ENCODE data around the gene BSG. TPM values are rescaled to one million over a fixed set of nuclear protein-coding genes. Genes with fewer than 3 reads are reported as not detected.
"Not testable (repeated sequence)": the region's sequence is repeated elsewhere in the genome, so short reads cannot be mapped to it uniquely, and the experiment has no call there.

Gene BSG
- total RNA-seq, 1 donor from 2014 or later = 464 TPM

DNA sequence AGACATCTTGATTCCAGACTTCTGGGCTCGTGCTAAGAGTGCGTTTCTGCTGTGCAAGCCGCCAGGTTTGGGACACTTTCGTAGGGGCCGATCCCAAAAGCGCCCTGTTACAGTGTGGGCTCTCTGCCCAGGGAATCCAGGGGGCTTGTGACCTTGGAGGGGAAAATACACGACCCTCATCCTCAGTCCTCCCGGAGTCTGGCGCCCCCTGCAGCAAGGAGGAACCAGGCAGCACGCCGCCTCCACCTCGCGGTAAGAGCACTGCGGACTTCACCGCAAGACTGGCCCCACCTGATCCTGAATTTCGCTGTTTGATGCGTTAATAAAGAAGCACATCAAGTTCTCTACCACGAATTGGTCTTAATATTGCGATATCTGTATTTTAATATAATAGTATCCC lies 55.8 kb downstream of the BSG start:
- Mint-ChIP-seq H3K36me3 (ENCODE audit: insufficient read depth) (peaks cover 14% of the 10 kb centered on the region), H3K9me3 (ENCODE audit: low read depth) (no peaks in the 10 kb centered on the region), H3K4me1 (ENCODE audit: low read depth) (peaks cover 1% of the 10 kb centered on the region), H3K27me3 (no peaks in the 10 kb centered on the region), H3K27ac (no peak overlapping the region), H3K4me3 (ENCODE audit: low read depth) (no peak overlapping the region)
- no peak for DNase-seq (ENCODE audit: low spot score, unreplicated experiment)
- TF ChIP-seq, protein P1, sequence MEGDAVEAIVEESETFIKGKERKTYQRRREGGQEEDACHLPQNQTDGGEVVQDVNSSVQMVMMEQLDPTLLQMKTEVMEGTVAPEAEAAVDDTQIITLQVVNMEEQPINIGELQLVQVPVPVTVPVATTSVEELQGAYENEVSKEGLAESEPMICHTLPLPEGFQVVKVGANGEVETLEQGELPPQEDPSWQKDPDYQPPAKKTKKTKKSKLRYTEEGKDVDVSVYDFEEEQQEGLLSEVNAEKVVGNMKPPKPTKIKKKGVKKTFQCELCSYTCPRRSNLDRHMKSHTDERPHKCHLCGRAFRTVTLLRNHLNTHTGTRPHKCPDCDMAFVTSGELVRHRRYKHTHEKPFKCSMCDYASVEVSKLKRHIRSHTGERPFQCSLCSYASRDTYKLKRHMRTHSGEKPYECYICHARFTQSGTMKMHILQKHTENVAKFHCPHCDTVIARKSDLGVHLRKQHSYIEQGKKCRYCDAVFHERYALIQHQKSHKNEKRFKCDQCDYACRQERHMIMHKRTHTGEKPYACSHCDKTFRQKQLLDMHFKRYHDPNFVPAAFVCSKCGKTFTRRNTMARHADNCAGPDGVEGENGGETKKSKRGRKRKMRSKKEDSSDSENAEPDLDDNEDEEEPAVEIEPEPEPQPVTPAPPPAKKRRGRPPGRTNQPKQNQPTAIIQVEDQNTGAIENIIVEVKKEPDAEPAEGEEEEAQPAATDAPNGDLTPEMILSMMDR (IDR thresholded peaks at IDR 0.05; ENCODE audit: unreplicated experiment) = peak; percentile 24

DNA sequence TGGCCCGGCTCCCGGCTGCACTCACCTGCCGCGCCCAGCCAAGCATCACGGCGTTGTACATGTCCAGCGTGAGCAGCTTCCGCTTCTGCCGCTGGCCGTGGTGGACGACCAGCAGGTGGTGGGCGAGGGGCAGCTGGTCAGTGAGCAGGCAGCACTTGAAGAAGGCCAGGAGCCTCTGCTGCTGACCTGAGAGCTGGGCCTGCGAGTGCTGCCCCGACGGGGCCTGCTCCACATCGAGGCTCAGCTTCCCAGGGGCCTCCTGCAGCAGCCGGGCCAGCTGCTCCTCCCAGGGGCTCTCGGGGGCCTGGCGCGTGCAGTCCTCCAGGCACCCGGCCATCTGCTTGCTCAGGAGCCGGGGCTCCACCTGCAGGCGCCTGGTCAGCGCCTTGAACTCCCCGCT lies 57.1 kb downstream of the BSG start:
- H3K36me3 Mint-ChIP-seq (ENCODE audit: insufficient read depth) = peaks cover 11% of the 10 kb centered on the region
- H3K27ac Mint-ChIP-seq = not testable (repeated sequence)

DNA sequence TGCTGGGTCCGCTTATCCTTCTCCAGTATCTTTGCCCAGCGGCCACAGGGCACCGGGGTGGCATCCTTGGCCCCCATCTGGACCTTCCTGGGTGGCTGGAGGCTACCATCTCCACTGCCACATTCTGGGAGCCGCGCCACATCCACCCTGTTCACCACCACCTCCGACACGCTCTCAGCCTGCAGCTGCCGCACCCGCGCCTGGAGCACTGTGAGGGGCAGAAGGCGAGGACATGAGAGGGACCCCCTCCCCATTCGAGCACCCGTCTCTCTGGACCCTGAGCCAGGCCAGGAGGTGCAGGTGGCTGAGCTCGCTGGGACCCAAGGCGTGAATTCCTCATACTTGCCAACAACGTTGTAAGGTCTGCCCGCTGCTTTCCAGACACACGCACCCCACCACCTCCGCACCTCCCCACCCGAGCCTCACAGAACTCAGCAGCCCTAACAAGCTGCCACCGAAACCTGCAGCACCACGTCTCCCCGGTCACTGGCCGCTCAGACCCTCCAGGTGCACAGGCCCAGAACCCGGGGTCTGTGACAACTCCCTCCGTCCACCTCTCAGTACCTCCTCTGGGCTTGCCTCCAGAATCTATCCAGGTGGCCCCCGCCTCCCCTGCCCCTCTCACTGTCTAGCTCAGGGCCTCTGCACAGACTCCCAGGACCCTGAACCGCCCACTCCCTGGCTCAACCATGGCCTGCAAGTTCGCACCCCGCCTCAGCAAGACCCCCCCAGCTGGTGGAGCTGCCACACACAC lies 57.7 kb downstream of the BSG start:
- Mint-ChIP-seq H3K9me3 (ENCODE audit: low read depth) (no peaks in the 10 kb centered on the region), H3K4me1 (ENCODE audit: low read depth) (peaks cover 6% of the 10 kb centered on the region), H3K4me3 (ENCODE audit: low read depth) (no peak overlapping the region), H3K36me3 (ENCODE audit: insufficient read depth) (peaks cover 11% of the 10 kb centered on the region), H3K27me3 (no peaks in the 10 kb centered on the region), H3K27ac (no peak overlapping the region)
- TF ChIP-seq, protein P1 (IDR thresholded peaks at IDR 0.05; ENCODE audit: unreplicated experiment) = no peak
- no peak for DNase-seq (ENCODE audit: low spot score, unreplicated experiment)

More for the DNA sequence above, 57.1 kb downstream of the BSG start:
- not testable (repeated sequence) for H3K4me1 Mint-ChIP-seq (ENCODE audit: low read depth); H3K9me3 Mint-ChIP-seq (ENCODE audit: low read depth); DNase-seq (ENCODE audit: low spot score, unreplicated experiment); H3K27me3 Mint-ChIP-seq; H3K4me3 Mint-ChIP-seq (ENCODE audit: low read depth)

DNA sequence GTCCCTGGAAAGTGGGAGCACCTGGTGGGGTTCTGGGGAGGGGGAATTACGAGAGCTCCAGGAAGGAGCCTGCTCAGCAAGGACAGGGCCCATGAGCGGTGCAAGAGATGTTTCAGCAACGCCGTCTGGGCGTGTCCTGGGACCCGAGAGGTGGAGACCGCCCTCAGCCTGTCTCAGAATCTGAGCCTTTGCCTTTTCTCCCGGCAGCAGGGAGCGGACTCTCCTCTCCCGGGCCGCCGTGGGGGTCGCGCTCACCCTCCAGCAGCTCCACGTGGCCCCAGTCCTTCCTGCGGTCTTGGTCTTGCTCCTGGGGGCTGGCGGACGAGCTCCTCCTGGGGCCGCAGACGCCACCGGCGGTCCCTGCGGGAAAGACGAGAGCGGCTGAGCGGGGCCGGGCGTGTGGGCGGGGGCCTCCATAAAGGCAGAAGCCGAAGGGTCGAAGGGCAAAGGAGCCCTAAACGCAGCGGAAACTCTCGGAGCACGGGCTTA lies 60.2 kb downstream of the BSG start:
- peaks cover 7% of the 10 kb centered on the region for H3K36me3 Mint-ChIP-seq (ENCODE audit: insufficient read depth)
- no peak for DNase-seq (ENCODE audit: low spot score, unreplicated experiment)
- TF ChIP-seq, protein P1 (IDR thresholded peaks at IDR 0.05; ENCODE audit: unreplicated experiment) = no peak
- peaks cover 7% of the 10 kb centered on the region for H3K27me3 Mint-ChIP-seq
- peak overlapping the region; percentile 97 for H3K4me3 Mint-ChIP-seq (ENCODE audit: low read depth)
- H3K27ac Mint-ChIP-seq = peak overlapping the region; percentile 97
- H3K4me1 Mint-ChIP-seq (ENCODE audit: low read depth) = peaks cover 6% of the 10 kb centered on the region
- no peaks in the 10 kb centered on the region for H3K9me3 Mint-ChIP-seq (ENCODE audit: low read depth)

Other genes starting within 250 kb of the BSG start
- 42.6 and 46.7 TPM in 2 replicates for gene MIER2, start 227.8 kb upstream of the BSG start, total RNA-seq
- 13.2 and 13.8 TPM in 2 replicates for gene C2CD4C, start 163.4 kb upstream of the BSG start, total RNA-seq
- gene SHC2, start 111.6 kb upstream of the BSG start, total RNA-seq = 159 TPM in 2 replicates
- 0.77 and 1.0 TPM in 2 replicates for gene MADCAM1, start 76.1 kb upstream of the BSG start, total RNA-seq
- gene TPGS1, start 65.1 kb upstream of the BSG start, total RNA-seq = 16.4 and 18.0 TPM in 2 replicates
- 96.9 and 100 TPM in 2 replicates for gene CDC34, start 40.8 kb upstream of the BSG start, total RNA-seq
- 0.31 TPM in 1 of 2 replicates, not detected in the other for gene GZMM, start 28.5 kb upstream of the BSG start, total RNA-seq
- 0.34 and 0.47 TPM in 2 replicates for gene HCN2, start 17.3 kb downstream of the BSG start, total RNA-seq
- gene POLRMT, start 60.9 kb downstream of the BSG start, total RNA-seq = 62.9 and 68.4 TPM in 2 replicates
- gene FGF22, start 67.3 kb downstream of the BSG start, total RNA-seq = 0.43 and 0.49 TPM in 2 replicates
- 37.3 and 39.2 TPM in 2 replicates for gene RNF126, start 90.6 kb downstream of the BSG start, total RNA-seq
- 13.8 and 14.4 TPM in 2 replicates for gene FSTL3, start 103.8 kb downstream of the BSG start, total RNA-seq
- gene PRSS57, start 122.9 kb downstream of the BSG start, total RNA-seq = not detected in 2 replicates
- 52.4 and 54.3 TPM in 2 replicates for gene PALM, start 136.3 kb downstream of the BSG start, total RNA-seq
- 1.1 and 2.5 TPM in 2 replicates for gene MISP, start 178.5 kb downstream of the BSG start, total RNA-seq
- gene PTBP1, start 224.9 kb downstream of the BSG start, total RNA-seq = 497 and 500 TPM in 2 replicates
- 128 and 129 TPM in 2 replicates for gene PLPPR3, start 249.4 kb downstream of the BSG start, total RNA-seq

Measured in progenitor cell of endocrine pancreas (in vitro differentiated cells).